ENCODE results near the gene ZNF563. TPM values are rescaled to one million over a fixed set of nuclear protein-coding genes. Genes with fewer than 3 reads are reported as not detected.

ZNF563 gene
- total and polyA plus RNA-seq, 2 experiments from 2014 or later: 3.1 to 3.2 TPM

DNA sequence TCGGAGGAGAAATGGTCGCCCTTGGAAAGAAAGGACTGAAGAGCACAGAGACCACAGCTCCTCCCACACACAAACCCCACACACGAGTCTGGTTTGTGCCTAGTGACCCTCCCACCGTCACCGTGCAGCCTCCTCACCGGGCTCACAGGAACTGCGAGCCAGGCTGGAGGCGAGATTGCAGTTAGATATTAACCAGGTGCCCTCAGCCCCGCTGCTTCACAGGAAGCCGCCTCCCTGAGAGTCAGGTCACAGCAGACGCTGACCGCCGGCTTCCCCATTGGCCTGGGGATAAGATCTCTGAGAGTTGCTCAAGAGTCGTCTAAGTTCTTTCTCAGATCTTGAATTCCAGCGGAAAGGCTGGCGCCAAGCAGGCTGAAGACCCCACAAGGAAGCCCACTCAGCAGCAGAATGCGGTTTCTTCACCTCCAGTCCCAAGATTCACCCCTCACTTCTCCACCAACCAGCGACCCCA is 39.6 kb downstream of the ZNF563 start (continued):
- TF ChIP-seq CREB1 (CRISPR knock-in tag; IDR thresholded peaks at IDR 0.05; ENCODE audit: low read depth) (no peak), JUNB (IDR thresholded peaks at IDR 0.05; ENCODE audit: unreplicated experiment) (no peak), POLR2AphosphoS5 (IDR thresholded peaks at IDR 0.05; ENCODE audit: low read depth) (no peak), ZNF114 (CRISPR knock-in tag; IDR thresholded peaks at IDR 0.05) (no peak), STAT1 (IDR thresholded peaks at IDR 0.05; ENCODE audit: unreplicated experiment) (no peak)
- TF ChIP-seq, protein P1, sequence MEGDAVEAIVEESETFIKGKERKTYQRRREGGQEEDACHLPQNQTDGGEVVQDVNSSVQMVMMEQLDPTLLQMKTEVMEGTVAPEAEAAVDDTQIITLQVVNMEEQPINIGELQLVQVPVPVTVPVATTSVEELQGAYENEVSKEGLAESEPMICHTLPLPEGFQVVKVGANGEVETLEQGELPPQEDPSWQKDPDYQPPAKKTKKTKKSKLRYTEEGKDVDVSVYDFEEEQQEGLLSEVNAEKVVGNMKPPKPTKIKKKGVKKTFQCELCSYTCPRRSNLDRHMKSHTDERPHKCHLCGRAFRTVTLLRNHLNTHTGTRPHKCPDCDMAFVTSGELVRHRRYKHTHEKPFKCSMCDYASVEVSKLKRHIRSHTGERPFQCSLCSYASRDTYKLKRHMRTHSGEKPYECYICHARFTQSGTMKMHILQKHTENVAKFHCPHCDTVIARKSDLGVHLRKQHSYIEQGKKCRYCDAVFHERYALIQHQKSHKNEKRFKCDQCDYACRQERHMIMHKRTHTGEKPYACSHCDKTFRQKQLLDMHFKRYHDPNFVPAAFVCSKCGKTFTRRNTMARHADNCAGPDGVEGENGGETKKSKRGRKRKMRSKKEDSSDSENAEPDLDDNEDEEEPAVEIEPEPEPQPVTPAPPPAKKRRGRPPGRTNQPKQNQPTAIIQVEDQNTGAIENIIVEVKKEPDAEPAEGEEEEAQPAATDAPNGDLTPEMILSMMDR (conservative IDR thresholded peaks at IDR 0.05; ENCODE audit: low read depth in 2 of 2): no peak
- TF ChIP-seq, protein P2, sequence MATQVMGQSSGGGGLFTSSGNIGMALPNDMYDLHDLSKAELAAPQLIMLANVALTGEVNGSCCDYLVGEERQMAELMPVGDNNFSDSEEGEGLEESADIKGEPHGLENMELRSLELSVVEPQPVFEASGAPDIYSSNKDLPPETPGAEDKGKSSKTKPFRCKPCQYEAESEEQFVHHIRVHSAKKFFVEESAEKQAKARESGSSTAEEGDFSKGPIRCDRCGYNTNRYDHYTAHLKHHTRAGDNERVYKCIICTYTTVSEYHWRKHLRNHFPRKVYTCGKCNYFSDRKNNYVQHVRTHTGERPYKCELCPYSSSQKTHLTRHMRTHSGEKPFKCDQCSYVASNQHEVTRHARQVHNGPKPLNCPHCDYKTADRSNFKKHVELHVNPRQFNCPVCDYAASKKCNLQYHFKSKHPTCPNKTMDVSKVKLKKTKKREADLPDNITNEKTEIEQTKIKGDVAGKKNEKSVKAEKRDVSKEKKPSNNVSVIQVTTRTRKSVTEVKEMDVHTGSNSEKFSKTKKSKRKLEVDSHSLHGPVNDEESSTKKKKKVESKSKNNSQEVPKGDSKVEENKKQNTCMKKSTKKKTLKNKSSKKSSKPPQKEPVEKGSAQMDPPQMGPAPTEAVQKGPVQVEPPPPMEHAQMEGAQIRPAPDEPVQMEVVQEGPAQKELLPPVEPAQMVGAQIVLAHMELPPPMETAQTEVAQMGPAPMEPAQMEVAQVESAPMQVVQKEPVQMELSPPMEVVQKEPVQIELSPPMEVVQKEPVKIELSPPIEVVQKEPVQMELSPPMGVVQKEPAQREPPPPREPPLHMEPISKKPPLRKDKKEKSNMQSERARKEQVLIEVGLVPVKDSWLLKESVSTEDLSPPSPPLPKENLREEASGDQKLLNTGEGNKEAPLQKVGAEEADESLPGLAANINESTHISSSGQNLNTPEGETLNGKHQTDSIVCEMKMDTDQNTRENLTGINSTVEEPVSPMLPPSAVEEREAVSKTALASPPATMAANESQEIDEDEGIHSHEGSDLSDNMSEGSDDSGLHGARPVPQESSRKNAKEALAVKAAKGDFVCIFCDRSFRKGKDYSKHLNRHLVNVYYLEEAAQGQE (IDR thresholded peaks at IDR 0.05; ENCODE audit: unreplicated experiment): no peak
- TF ChIP-seq, protein P3, sequence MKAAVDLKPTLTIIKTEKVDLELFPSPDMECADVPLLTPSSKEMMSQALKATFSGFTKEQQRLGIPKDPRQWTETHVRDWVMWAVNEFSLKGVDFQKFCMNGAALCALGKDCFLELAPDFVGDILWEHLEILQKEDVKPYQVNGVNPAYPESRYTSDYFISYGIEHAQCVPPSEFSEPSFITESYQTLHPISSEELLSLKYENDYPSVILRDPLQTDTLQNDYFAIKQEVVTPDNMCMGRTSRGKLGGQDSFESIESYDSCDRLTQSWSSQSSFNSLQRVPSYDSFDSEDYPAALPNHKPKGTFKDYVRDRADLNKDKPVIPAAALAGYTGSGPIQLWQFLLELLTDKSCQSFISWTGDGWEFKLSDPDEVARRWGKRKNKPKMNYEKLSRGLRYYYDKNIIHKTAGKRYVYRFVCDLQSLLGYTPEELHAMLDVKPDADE (IDR thresholded peaks at IDR 0.05): no peak

DNA sequence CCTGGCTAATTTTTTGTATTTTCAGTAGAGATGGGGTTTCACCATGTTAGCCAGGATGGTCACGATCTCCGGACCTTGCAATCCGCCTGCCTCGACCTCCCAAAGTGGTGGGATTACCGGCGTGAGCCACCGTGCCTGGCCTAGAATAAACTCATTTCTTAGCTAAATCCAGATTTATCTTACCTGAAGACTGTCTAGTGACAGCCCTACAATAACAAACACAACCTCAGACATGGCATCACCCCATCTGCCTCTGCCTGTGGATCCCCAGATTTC is 43.7 kb downstream of the ZNF563 start:
- Histone ChIP-seq H4K20me1 (replicated peaks; ENCODE audit: insufficient read depth) (no peaks in the 10 kb centered on the region; the same call in 1 of the 2 replicates), H3K27me3 (ENCODE audit: insufficient read depth) (no peaks in the 10 kb centered on the region), H3K4me1 (ENCODE audit: insufficient read depth) (peaks cover 4% of the 10 kb centered on the region; the same call in 1 of the 2 replicates), H2AFZ (no peak overlapping the region), H3K4me3 (no peak overlapping the region), H3K27ac (ENCODE audit: low read depth) (no peak overlapping the region), H3F3A (replicated peaks; ENCODE audit: low read depth) (no peaks in the 10 kb centered on the region; the same call in 1 of the 2 replicates), H3K36me3 (ENCODE audit: insufficient read depth) (no peaks in the 10 kb centered on the region), H3K79me2 (replicated peaks; ENCODE audit: insufficient read depth) (peaks cover 55% of the 10 kb centered on the region), H3K9me2 (ENCODE audit: insufficient read depth) (no peaks in the 10 kb centered on the region), H3K4me2 (no peak overlapping the region)
- H3K27me3 Mint-ChIP-seq (ENCODE audit: insufficient read depth, low read depth, poor library complexity): peaks cover 8% of the 10 kb centered on the region
- no peak overlapping the region for H3K27ac Mint-ChIP-seq
- peaks cover 34% of the 10 kb centered on the region for H3K36me3 Mint-ChIP-seq (ENCODE audit: low read depth)
- H3K9me3 Mint-ChIP-seq: peaks cover 90% of the 10 kb centered on the region
- ATAC-seq: no peak
- no peak for DNase-seq (ENCODE audit: low spot score)
- no peak overlapping the region for H3K4me3 Mint-ChIP-seq
- H3K4me1 Mint-ChIP-seq: no peaks in the 10 kb centered on the region
- TF ChIP-seq ZNF331 (CRISPR knock-in tag; IDR thresholded peaks at IDR 0.05; ENCODE audit: low read depth): no peak
- no peak for TF ChIP-seq EZH2 (IDR thresholded peaks at IDR 0.05; ENCODE audit: low read depth, unreplicated experiment)
- TF ChIP-seq, protein P2 (IDR thresholded peaks at IDR 0.05; ENCODE audit: unreplicated experiment): no peak
- TF ChIP-seq, protein P3 (IDR thresholded peaks at IDR 0.05): no peak
- no peak for TF ChIP-seq NANOG (IDR thresholded peaks at IDR 0.05; ENCODE audit: borderline replicate concordance)

Data from GM23338 (cell line).